ENCODE results near the gene HK3.

GRCh38 chr5:176881021-176881749 is 18.0 kb downstream of the HK3 start:
- TF ChIP-seq CTCF (IDR thresholded peaks at IDR 0.05; ENCODE audit: borderline replicate concordance, extremely low read depth, low read length, poor library complexity, severe bottlenecking) (no peak), EZH2 (IDR thresholded peaks at IDR 0.05; ENCODE audit: borderline replicate concordance, low read depth, low read length, severe bottlenecking) (no peak)

Data from DND-41 (cell line).